SW 1271 (cell line): ENCODE data around the gene FDX1.
A peak's percentile ranks its signal among the peaks of the same experiment; 100 is the strongest.
"Not testable (repeated sequence)": the region's sequence is repeated elsewhere in the genome, so short reads cannot be mapped to it uniquely, and the experiment has no call there.

Source experiments
- DNase-seq, 2 experiments: peaks; one replicate each; lab custom pipeline; 2025; lab: John Stamatoyannopoulos, UW

Gene FDX1, protein sequence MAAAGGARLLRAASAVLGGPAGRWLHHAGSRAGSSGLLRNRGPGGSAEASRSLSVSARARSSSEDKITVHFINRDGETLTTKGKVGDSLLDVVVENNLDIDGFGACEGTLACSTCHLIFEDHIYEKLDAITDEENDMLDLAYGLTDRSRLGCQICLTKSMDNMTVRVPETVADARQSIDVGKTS

DNA sequence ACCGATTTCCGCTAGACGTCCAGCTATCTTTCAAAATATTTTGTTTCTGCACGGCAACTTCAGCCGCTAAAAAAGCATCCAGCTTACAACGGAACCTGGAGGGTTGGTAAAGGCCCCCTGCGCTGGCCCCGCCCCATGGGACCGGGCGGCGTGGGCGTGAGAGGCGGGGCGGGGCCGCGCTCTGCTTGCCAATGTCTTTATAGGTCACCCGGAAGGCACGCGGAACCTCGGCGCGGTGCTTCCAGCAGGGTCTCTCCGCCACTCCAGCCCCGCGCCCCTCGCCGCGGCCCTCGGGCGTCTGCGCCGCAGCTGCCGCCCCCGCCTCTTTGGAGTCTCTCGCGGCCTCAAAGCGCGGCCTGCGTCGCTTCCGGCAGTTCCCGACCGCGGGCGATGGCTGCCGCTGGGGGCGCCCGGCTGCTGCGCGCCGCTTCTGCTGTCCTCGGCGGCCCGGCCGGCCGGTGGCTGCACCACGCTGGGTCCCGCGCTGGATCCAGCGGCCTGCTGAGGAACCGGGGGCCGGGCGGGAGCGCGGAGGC lies at the start of gene FDX1:
TSS of gene FDX1 (plus strand) at position 218 of the 536 bp plus-strand sequence. CDS start at position 391, 173 bp downstream.
- peak; percentile 92 to 93 for DNase-seq

- DNase-seq, result no peak
Measured at GRCh38 chr11:110380836-110381622, 48.7 kb upstream of the FDX1 start.

DNA sequence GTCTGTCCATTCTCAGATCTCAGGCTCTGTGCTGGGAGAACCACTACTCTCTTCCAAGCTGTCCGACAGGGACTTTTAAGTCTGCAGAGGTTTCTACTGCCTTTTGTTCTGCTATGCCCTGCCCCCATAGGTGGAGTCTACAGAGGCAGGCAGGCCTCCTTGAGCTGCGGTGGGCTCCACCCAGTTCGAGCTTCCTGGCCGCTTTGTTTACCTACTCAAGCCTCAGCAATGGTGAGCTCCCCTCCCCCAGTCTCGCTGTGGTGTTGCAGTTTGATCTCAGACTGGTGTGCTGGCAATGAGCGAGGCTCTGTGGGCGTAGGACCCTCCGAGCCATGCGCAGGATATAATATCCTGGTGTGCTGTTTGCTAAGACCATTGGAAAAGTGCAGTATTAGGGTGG lies 41.5 kb upstream of the FDX1 start:
- DNase-seq, result not testable (repeated sequence)

DNA sequence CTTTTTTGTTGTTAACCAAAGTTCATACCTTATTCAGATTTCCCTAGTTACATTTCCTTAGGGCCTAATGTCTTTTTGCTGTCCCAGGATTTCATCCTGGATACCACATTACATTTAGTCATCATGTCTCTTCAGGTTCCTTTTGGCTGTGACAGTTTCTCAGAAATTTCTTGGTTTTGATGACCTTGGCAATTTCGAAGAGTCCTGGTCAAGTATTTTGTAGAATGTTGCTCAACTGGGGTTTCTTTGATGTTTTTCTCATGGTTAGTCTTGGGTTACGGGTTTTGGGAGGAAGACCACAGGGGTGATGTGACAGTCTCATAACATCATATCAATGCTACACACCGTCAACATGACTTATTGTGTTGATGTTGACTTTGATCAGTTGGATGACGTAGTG lies 39.8 kb upstream of the FDX1 start:
- DNase-seq, result no peak

GRCh38 chr11:110392056-110392455 lies 37.7 kb upstream of the FDX1 start:
- no peak for DNase-seq

GRCh38 chr11:110397668-110398286 lies 32.0 kb upstream of the FDX1 start:
- not testable (repeated sequence) for DNase-seq

- not testable (repeated sequence) for DNase-seq
Measured at GRCh38 chr11:110403585-110403984, 26.2 kb upstream of the FDX1 start.

DNA sequence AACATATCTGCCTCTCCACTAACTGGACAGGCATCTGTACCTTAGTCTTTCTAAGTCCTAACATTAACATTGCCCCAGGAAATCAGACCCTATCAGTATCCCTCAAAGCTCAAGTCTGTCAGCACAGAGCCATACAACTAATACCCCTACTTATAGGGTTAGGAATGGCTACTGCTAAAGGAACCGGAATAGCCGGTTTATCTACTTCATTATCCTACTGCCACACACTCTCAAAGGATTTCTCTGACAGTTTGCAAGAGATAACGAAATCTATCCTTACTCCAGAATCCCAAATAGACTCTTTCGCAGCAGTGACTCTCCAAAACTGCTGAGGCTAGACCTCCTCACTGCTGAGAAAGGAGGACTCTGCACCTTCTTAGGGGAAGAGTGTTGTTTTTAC lies 24.1 kb upstream of the FDX1 start:
- not testable (repeated sequence) for DNase-seq

GRCh38 chr11:110407315-110407714 lies 22.4 kb upstream of the FDX1 start:
- DNase-seq, result no peak

GRCh38 chr11:110409174-110409573 lies 20.6 kb upstream of the FDX1 start:
- DNase-seq, result no peak

DNA sequence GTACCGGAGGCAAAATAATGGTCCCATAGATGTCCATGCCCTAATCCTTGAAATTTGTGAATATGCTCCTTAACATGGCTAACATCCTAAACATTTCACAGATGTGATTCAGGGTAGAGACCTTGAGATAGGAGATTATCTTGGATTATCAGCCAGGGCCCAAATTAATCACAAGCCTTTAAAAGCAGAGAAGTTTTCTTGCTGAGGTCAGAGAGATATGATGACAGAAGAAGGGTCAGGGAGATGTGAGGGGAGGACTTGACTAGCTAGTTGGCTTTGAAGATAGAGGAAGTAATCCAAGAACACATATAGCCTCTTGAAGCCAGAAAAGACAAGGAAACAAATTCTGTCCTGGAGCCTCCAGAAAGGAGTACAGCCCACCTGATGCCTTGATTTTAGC lies 19.1 kb upstream of the FDX1 start:
- DNase-seq, result no peak

GRCh38 chr11:110415081-110415480 lies 14.7 kb upstream of the FDX1 start:
- DNase-seq, result no peak

DNA sequence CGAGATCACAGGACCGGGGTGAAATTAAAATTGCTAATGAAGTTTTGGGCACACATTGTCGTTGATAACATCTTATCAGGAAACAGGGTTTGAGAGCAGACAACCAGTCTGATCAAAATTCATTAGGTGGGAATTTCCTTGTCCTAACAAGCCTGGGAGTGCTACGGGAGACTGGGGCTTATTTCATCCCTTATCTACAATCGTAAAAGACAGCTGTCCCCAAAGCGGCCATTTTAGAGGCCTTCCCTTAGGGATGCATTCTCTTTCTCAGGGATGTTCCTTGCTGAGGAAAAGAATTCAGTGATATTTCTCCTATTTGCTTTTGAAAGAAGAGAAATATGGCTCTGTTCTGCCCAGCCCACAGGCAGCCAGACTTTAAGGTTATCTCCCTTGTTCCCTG lies 8.1 kb upstream of the FDX1 start:
- DNase-seq, result not testable (repeated sequence)

GRCh38 chr11:110422306-110422905 lies 7.3 kb upstream of the FDX1 start:
- no peak for DNase-seq

DNA sequence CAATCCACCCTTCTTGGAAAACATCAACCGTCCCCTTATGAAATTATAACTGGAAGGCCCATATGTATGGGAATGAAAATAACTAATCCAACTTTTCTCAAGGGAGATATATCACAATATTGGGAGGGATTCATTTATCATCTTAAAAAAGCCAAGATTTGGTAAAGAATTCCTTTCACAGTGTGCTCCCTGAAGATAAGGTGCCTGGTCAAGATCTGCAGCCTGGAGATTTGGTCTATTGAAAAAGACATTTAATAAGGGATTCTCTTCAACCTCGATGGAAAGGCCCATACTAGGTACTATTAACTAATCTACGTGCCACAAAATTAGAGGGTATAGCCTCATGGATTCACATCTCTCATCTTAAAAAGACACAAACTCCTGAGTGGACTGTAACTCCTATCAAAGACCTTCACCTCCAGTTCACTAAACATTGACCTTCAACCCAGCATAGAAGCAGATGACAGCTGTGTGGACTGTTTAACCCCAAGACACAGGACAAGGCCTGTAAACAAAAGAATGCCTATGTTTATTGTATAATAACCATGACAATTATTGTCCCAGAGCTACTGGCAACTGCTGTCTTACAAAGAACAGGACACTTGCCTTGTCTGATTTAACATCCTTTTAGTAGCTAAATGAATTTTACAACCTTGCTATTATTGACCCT lies 4.8 kb upstream of the FDX1 start:
- no peak for DNase-seq

GRCh38 chr11:110425751-110426545 lies 3.8 kb upstream of the FDX1 start:
- no peak for DNase-seq

GRCh38 chr11:110428040-110428439 lies 1.7 kb upstream of the FDX1 start:
- no peak for DNase-seq

DNA sequence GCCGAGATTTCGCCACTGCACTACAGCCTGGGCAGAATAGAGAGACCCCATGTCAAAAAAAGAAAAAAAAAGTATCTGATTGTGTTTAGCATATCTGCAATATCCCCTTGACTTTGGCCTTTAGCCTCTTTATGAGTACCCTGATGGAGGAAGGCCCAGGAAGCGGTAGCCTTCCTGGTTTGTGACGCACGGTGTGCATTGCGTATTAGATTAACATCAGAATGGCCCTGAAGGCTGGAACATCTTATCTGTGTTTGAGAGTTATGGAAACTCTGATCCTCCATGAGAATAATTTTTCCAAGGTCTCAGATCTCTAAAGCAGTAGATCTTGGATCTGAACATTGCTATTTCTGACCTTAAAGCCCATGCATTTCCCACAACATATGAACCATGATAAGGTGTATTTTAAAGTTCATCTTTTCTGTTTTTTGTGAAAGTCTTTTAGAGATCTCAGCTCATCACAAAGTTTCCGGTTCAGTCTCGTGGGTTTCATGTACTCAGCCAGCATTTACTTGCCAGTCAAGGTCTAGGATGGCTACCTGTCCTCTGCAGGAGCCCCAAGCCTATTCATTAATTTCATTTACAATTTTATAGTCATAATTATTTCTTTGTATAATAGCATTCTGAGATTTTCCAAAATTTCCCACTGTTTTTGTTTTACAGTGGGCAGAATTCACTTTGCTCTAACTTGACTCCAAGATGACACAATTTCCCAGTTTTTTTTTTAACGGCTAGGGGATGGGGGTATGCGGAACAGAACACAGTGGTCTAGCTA lies 605 bp upstream of the FDX1 start:
- DNase-seq, result no peak

DNA sequence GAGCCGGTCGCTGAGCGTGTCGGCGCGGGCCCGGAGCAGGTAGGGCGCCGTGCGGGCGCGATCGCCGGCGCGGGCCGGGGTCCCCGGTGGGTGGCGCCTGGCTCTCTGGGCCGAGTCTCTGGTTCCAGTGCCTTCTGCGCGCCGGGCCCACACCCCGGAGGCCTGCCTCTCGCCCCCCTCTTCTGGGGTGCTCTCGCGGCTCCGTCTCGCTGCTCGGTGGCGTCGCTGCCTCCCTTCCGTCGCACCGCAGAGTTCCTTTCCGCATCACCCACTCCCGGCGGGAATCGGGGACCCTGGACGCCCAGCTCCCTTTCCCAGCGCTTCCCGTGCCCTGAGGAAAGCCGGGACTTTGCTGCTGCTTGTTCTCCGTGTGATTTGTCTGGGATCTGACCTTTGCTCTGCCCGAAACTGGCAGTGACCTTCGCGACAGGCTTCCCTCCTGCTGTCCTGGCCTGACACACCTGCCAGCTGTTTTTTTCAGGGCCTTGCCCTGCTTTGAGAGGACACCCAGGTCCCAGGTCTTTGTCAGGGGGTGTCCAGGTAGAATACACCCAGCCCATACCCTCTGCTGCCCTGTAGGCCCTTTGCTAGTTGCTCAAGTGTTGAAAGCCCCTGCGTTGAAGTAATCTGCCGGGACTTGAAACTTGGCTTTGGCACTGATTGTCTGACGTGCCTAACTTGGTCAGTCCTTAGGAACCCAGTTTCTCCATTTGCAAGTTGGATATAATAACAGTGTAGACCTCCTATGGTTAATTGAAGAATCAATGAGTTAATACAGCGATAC lies 711 bp downstream of the FDX1 start:
- peak in 1 of 2 experiments; percentile 59 for DNase-seq
